HepG2 (cell line): ENCODE results near the gene ADSS1. TPM values are rescaled to one million over a fixed set of nuclear protein-coding genes. Genes with fewer than 3 reads are reported as not detected.

ENCODE experiments used
- ATAC-seq: fragments of 200-7000 bp; cut with Tn5 transposase; 3 replicates; pipeline ENCODE4 v1.9.1; 2020; ENCODE audit warnings: mild to moderate bottlenecking, moderate library complexity
- BruUV-seq: library from RNA; stranded (reverse); fragments of 400-500 nt; replicated peaks from 2 replicates; lab custom pipeline; 2021; lab: Mats Ljungman, UMichigan
- CTCF ChIA-PET: fragments of 300-600 bp; formaldehyde crosslinking; extraction: SDS; loops from one replicate; lab custom pipeline; 2021; ENCODE audit warnings: low total read pairs, inconsistent platforms, low intra/inter-chr PET ratio; lab: Yijun Ruan, JAX
- POLR2A ChIA-PET: fragments of 350-600 bp; sonication (Branson Sonifier 250); formaldehyde crosslinking; loops from one replicate; lab custom pipeline; 2020; ENCODE audit warnings: antibody characterized with exemption, inconsistent platforms; lab: Yijun Ruan, JAX
- DNase-seq: peaks from one replicate; pipeline ENCODE4 v3.0.0-alpha.2; 2015; ENCODE audit warnings: low spot score
- FAIRE-seq: peaks from 3 replicates; lab custom pipeline; 2011; peaks lifted over from hg19 to GRCh38; lab: Jason Lieb, UNC
- H2AFZ ChIP-seq: one replicate; pipeline ENCODE4 v1.6.1; 2011; ENCODE audit warnings: low read length, inconsistent platforms
- H3K27ac ChIP-seq: fragments of 300-600 bp; 3 replicates; pipeline ENCODE4 v1.8.0; 2011; ENCODE audit warnings: mixed run types, mild to moderate bottlenecking, mixed read lengths, low read length, inconsistent platforms; ENCODE audit not compliant: insufficient read depth; ENCODE audit errors: extremely low read length
- H3K27me3 ChIP-seq, 2 experiments: fragments of 200-600 bp in 1 of 2; 2 replicates in 1 of 2; 3 replicates in 1 of 2; pipeline versions ENCODE4 v1.6.0 to v1.8.0; 2011; ENCODE audit warnings: low read length in 2 of 2, mild to moderate bottlenecking in 2 of 2, moderate library complexity in 2 of 2, inconsistent platforms in 1 of 2; ENCODE audit not compliant: insufficient read depth in 2 of 2, control insufficient read depth in 1 of 2
- H3K36me3 ChIP-seq, 2 experiments: fragments of 200-600 bp in 1 of 2; replicated peaks in 1 of 2; 2 replicates in 1 of 2; 3 replicates in 1 of 2; pipeline versions ENCODE4 v1.5.1 to v1.8.0; 2011; ENCODE audit warnings: low read length in 2 of 2, inconsistent platforms in 1 of 2; ENCODE audit not compliant: insufficient read depth in 2 of 2, control insufficient read depth in 1 of 2
- H3K4me1 ChIP-seq: 2 replicates; pipeline ENCODE4 v1.5.1; 2012; ENCODE audit warnings: low read length, inconsistent platforms; ENCODE audit not compliant: insufficient read depth
- H3K4me2 ChIP-seq: 2 replicates; pipeline ENCODE4 v1.6.0; 2011; ENCODE audit warnings: low read depth, low read length, inconsistent platforms
- H3K4me3 ChIP-seq, 3 experiments: fragments of 200-600 bp in 1 of 3; sonication (generic), shearing (Covaris generic) in 1 of 3; replicated peaks in 1 of 3; 2 replicates each; pipeline ENCODE4 v1.5.1; 2011 to 2016; ENCODE audit warnings: low read length in 3 of 3, inconsistent platforms in 2 of 3, low read depth in 2 of 3, mild to moderate bottlenecking in 2 of 3, control low read depth in 1 of 3, mixed read lengths in 1 of 3; ENCODE audit not compliant: insufficient read depth in 1 of 3
- H3K79me2 ChIP-seq: one replicate; pipeline ENCODE4 v1.6.1; 2011; ENCODE audit warnings: low read length, inconsistent platforms; ENCODE audit not compliant: insufficient read depth
- H3K9ac ChIP-seq: 2 replicates; pipeline ENCODE4 v1.6.0; 2011; ENCODE audit warnings: mild to moderate bottlenecking, low read depth, low read length, inconsistent platforms; ENCODE audit not compliant: insufficient read depth
- H3K9me3 ChIP-seq: 2 replicates; pipeline ENCODE4 v1.5.1; 2012; ENCODE audit warnings: mild to moderate bottlenecking, low read length
- H4K20me1 ChIP-seq: 2 replicates; pipeline ENCODE4 v1.6.0; 2011; ENCODE audit warnings: inconsistent platforms, mild to moderate bottlenecking, low read length, moderate library complexity; ENCODE audit not compliant: insufficient read depth
- AGO1 ChIP-seq: fragments of 200-400 bp; formaldehyde crosslinking; IDR thresholded peaks from 2 replicates; pipeline ENCODE4 v1.6.1; 2017; ENCODE audit warnings: mild to moderate bottlenecking, low read depth, low read length, moderate library complexity; ENCODE audit not compliant: poor library complexity, severe bottlenecking
- AGO2 ChIP-seq: fragments of 200-400 bp; formaldehyde crosslinking; optimal IDR thresholded peaks from 2 replicates; pipeline ENCODE3; 2017; ENCODE audit warnings: mild to moderate bottlenecking, low read depth, low read length, moderate library complexity
- ASH2L ChIP-seq: fragments of 300-600, 200-600 bp; sonication (generic); IDR thresholded peaks from 2 replicates; pipeline ENCODE4 v1.7.0; 2017; ENCODE audit warnings: low read depth, mild to moderate bottlenecking, moderate library complexity, mixed read lengths, low read length; ENCODE audit not compliant: insufficient read length
- DNMT1 ChIP-seq: sonication (generic); formaldehyde crosslinking; IDR thresholded peaks from 2 replicates; pipeline ENCODE4 v1.5.1; 2020; ENCODE audit warnings: mild to moderate bottlenecking, missing genetic modification reagents
- HNRNPL ChIP-seq: fragments of 200-400 bp; formaldehyde crosslinking; IDR thresholded peaks from 2 replicates; pipeline ENCODE4 v1.6.1; 2017; ENCODE audit warnings: mild to moderate bottlenecking, low read depth, low read length
- KLF12 ChIP-seq: sonication (generic); formaldehyde crosslinking; IDR thresholded peaks from 2 replicates; pipeline ENCODE4 v1.4.0; 2020; ENCODE audit warnings: missing genetic modification reagents, borderline replicate concordance
- POLR2A ChIP-seq, 2 experiments: IDR thresholded peaks; 2 replicates each; pipeline ENCODE4 v1.6.1; 2011; ENCODE audit warnings: low read depth in 2 of 2, low read length in 2 of 2, mild to moderate bottlenecking in 1 of 2, moderate library complexity in 1 of 2; ENCODE audit not compliant: insufficient read depth in 1 of 2
- ZNF720 ChIP-seq: sonication (generic); formaldehyde crosslinking; IDR thresholded peaks from 2 replicates; pipeline ENCODE4 v1.4.0; 2020; ENCODE audit warnings: missing genetic modification reagents
- WGBS: methylation state at CpG from one replicate; pipeline ENCODE4 v1.1.6; 2017; ENCODE audit warnings: low lambda C conversion rate; 5-methylcytosine and 5-hydroxymethylcytosine counted together
- in situ Hi-C: cut with HindIII; loops from 2 replicates; pipeline ENCODE4 v1.10.0; 2017; ENCODE audit warnings: low pct_unique_long_range_greater_than_20kb; ENCODE audit not compliant: extremely low pct_ligation_motif_present
- intact Hi-C: fragments of 100-400 bp; cut with micrococcal nuclease; formaldehyde crosslinking; loops from one replicate; pipeline ENCODE4 v1.10.0; 2022; ENCODE audit not compliant: unreplicated experiment
- polyA plus RNA-seq, 8 experiments: library from polyadenylated mRNA; depleted of rRNA in 3 of 8; stranded (reverse) in 7 of 8; unstranded in 1 of 8; fragments of >200 nt; fragmentation: Illumina TruSeq in 4 of 8; extraction: Trizol in 4 of 8; gene quantifications; 2 replicates each; pipeline versions ENCODE4 v1.2.1 to v1.2.3, GENCODE V29; 2011 to 2016; ENCODE audit warnings: low read depth in 4 of 8, missing spikeins in 1 of 8, mixed read lengths in 1 of 8; ENCODE audit not compliant: insufficient read depth in 1 of 8
- total RNA-seq, 5 experiments: library from RNA; depleted of rRNA; stranded (reverse); fragments of >200 nt; fragmentation: Illumina TruSeq; extraction: Trizol; gene quantifications; 2 replicates each; pipeline ENCODE4 v1.2.3, GENCODE V29; 2016; ENCODE audit warnings: low read depth in 1 of 5
- TF ChIP-seq, protein P1 (sequence below): sonication (generic); formaldehyde crosslinking; IDR thresholded peaks from 2 replicates; pipeline ENCODE4 v1.8.1; 2023; ENCODE audit warnings: mild to moderate bottlenecking, moderate library complexity, missing genetic modification reagents
- TF ChIP-seq, protein P2 (sequence below): sonication (generic); formaldehyde crosslinking; IDR thresholded peaks from 2 replicates; pipeline ENCODE4 v1.4.0; 2020; ENCODE audit warnings: mild to moderate bottlenecking, missing genetic modification reagents

The ADSS1 gene
- total and polyA plus RNA-seq, 2 of the 13 experiments (the other 11 are each of a cell fraction or from before 2014, with no cell fraction given), result 1.0 to 36.7 TPM

DNA sequence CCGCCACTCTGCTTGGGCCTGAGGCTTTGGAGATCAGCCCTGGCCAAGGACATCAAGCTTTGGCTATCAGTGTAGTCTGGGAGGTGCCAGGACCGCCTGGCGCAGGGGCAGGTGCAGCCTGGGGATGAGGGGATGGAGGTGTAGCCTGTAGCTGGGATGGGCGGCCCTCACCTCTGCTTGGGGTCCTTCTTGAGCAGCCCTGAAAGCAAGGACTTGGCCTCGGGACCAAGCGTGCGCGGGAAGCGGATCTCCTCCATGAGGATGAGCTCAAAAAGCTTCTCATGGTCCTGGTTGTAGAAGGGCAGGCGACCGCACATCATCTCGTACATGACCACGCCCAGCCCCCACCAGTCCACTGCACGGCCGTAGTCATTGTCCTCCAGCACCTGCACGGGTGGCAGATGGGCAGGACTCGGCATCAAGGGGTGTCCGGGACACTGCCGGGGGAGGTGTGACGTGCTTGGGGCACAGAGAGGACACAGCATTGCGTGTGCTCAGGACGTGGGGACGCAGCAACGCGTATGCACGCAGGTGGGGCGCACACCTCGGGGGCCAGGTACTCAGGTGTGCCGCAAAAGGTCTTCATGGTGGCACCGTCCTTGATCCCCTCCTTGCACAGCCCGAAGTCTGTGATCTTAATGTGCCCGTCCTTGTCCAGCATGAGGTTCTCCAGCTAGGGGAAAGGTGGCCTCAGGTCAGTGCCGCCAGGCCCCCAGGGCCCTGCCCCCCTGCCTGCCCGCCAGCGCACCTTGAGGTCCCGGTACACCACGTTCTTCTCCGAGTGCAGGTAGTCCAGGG is 48.9 kb downstream of the ADSS1 start (continued):
- no peak for TF ChIP-seq ASH2L
- peak in 1 of 2 experiments; percentile 33; a peak in 1 of 4 replicates for TF ChIP-seq POLR2A (IDR thresholded peaks at IDR 0.05; ENCODE audit: insufficient read depth in 1 of 2, low read depth in 2 of 2, low read length in 2 of 2)

DNA sequence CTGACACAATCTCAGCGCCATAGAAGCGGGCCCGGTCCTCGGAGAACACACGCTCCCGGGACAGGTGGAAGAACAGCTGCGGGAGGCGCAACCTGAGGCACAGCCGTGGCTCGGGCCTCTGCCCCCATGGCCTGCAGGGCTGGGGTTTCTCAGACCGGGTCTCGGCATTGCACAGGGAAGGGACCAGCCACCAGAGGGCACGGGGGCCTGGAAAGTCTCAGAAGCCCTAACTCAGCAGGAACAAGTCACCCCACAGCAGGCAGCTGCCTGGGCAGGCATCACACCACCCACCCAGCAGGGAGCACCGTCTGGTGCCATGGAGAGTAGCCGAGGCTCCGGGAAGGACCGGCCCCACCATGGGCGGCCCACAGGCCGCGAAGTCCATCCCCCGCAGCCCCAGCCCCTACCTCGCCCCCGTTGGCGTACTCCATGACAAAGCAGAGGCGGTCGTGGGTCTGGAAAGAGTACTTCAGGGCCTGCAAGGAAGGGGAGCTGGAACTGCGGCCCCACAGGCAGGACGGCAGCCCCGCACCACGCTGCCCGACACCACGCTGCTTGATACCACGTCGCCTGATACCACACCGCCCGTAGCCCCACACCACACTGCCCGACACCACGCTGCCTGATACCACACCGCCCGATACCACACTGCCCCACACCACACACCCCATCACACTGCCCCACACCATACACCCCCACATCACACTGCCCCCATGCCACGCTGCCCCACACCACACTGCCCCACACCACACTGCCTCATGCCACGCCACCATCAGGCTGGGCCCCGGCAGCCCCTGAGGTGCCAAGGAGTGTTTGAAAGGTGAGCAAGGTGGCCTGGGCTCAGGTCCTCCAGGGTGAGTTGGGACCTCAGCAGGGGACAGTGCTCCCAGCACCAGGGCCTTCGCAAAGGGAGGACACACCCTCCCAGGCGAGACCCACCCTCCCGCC is 49.8 kb downstream of the ADSS1 start:
- no peak overlapping the region for H2AFZ ChIP-seq
- H3K4me2 ChIP-seq, result no peak overlapping the region
- in situ Hi-C loops, result no loop called here
- no peak overlapping the region for H3K4me3 ChIP-seq
- H3K27ac ChIP-seq, result no peak overlapping the region
- ChIA-PET CTCF (no interaction called here), POLR2A (no interaction called here)
- no peaks in the 10 kb centered on the region for H3K79me2 ChIP-seq
- H3K36me3 ChIP-seq, result peaks cover 24 to 35% of the 10 kb centered on the region in 2 experiments; a peak in 4 of 5 replicates
- BruUV-seq, result no TSS peak
- H3K9ac ChIP-seq, result no peak overlapping the region
- ATAC-seq, result peak; percentile 4
- H3K9me3 ChIP-seq, result peaks cover 8% of the 10 kb centered on the region
- no peak for FAIRE-seq
- peaks cover 13% of the 10 kb centered on the region for H3K4me1 ChIP-seq
- 0 out of 2 replicates have a peak, but pooled peaks cover 3% of the 10 kb centered on the region for H4K20me1 ChIP-seq
- WGBS, result 98% methylated on average over 19 of the region's 46 CpGs
- intact Hi-C loops, result no loop called here
- no peak for DNase-seq
- H3K27me3 ChIP-seq, result no peaks in the 10 kb centered on the region
- TF ChIP-seq, protein P1, sequence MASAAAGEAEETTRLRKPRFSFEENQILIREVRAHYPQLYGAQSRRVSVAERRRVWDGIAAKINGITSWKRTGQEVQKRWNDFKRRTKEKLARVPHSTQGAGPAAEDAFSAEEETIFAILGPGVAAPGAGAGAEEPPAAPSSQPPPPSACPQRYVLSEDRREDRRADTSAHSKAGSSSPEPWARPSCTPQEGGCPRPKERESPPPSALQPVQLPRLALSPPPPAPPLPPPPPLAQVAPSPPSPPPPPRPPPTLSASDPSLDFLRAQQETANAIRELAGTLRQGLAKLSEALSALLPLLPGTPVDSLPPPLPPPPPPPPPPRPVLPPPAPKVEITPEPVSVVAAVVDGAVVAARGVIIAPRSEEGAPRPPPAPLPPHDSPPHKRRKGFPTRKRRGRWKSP (CRISPR knock-in tag), result no peak
- no peak for TF ChIP-seq ZNF720
- peak; percentile 4 for TF ChIP-seq AGO1
- TF ChIP-seq HNRNPL, result 0 out of 2 replicates have a peak, but pooled peaks have one; percentile 13
- TF ChIP-seq KLF12 (CRISPR knock-in tag), result no peak
- TF ChIP-seq DNMT1 (CRISPR knock-in tag), result peak; percentile 74; the same call in 1 of the 2 replicates
- TF ChIP-seq POLR2A (IDR thresholded peaks at IDR 0.05; ENCODE audit: insufficient read depth in 1 of 2, low read depth in 2 of 2, low read length in 2 of 2), result peak in 1 of 2 experiments; percentile 38; a peak in 1 of 4 replicates
- TF ChIP-seq, protein P2, sequence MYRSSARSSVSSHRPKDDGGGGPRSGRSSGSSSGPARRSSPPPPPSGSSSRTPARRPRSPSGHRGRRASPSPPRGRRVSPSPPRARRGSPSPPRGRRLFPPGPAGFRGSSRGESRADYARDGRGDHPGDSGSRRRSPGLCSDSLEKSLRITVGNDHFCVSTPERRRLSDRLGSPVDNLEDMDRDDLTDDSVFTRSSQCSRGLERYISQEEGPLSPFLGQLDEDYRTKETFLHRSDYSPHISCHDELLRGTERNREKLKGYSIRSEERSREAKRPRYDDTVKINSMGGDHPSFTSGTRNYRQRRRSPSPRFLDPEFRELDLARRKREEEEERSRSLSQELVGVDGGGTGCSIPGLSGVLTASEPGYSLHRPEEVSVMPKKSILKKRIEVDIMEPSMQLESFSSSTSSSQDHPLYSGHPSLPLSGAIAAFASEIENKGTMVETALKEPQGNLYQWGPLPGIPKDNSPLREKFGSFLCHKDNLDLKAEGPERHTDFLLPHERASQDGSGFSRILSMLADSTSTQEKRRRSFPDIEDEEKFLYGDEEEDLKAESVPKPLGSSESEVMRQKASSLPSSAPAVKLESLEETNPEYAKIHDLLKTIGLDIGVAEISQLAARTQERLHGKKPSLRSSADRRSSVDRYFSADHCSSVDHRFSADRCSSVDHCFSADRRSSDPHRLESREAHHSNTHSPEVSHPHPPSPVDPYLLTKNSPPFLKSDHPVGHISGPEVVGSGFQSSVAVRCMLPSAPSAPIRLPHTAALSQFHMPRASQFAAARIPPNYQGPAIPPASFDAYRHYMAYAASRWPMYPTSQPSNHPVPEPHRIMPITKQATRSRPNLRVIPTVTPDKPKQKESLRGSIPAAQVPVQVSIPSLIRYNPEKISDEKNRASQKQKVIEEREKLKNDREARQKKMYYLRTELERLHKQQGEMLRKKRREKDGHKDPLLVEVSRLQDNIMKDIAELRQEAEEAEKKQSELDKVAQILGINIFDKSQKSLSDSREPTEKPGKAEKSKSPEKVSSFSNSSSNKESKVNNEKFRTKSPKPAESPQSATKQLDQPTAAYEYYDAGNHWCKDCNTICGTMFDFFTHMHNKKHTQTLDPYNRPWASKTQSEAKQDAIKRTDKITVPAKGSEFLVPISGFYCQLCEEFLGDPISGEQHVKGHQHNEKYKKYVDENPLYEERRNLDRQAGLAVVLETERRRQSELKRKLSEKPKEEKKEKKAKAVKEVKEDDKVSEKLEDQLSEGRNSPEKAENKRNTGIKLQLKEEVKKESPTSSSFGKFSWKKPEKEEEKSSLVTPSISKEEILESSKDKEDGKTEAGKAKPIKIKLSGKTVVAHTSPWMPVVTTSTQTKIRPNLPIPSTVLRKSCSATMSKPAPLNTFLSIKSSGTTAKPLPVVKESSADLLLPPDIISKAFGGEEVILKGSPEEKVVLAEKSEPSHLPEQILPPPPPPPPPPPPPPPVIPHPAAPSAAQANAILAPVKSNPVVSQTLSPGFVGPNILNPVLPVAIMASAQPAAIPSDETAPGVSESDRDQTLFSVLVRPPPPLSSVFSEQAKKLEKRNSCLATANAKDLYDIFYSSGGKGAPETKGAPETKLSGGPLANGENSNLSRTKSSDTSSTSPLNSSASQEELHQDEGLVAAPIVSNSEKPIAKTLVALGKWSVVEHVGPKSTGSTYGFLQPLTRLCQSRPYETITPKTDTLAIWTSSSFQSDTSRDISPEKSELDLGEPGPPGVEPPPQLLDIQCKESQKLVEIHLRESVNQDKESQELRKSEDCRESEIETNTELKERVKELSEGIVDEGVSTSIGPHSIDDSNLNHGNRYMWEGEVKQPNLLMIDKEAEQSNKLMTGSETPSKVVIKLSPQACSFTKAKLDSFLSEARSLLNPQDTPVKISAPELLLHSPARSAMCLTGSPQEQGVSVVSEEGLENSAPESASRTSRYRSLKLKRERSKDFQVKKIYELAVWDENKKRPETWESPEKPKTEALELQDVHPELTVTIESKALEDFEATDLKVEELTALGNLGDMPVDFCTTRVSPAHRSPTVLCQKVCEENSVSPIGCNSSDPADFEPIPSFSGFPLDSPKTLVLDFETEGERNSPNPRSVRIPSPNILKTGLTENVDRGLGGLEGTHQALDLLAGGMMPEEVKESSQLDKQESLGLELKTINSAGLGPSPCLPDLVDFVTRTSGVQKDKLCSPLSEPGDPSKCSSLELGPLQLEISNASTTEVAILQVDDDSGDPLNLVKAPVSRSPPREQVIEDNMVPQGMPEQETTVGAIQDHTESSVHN (CRISPR knock-in tag), result no peak
- TF ChIP-seq AGO2, result peak; percentile 5
